Neuronal stem cell (in vitro differentiated cells): ENCODE data around the gene TNFAIP3.
A peak's percentile ranks its signal among the peaks of the same experiment; 100 is the strongest.

Experiments used
- DNase-seq: peaks from one replicate; pipeline ENCODE4 v3.0.0-alpha.2; 2013; ENCODE audit warnings: low spot score
- H2AFZ ChIP-seq: one replicate; pipeline ENCODE4 v1.6.1; 2013; ENCODE audit warnings: mild to moderate bottlenecking, low read length, inconsistent platforms
- H2AK5ac ChIP-seq: 2 replicates; pipeline ENCODE4 v1.6.1; 2013; ENCODE audit warnings: low read depth, mild to moderate bottlenecking, inconsistent platforms, low read length, moderate library complexity, mixed read lengths
- H2BK120ac ChIP-seq: 2 replicates; pipeline ENCODE4 v1.6.1; 2013; ENCODE audit warnings: low read depth, mild to moderate bottlenecking, inconsistent platforms, low read length, moderate library complexity, mixed read lengths
- H2BK12ac ChIP-seq: one replicate; pipeline ENCODE4 v1.6.1; 2013; ENCODE audit warnings: low read length, inconsistent platforms
- H2BK15ac ChIP-seq: 2 replicates; pipeline ENCODE4 v1.6.1; 2013; ENCODE audit warnings: mild to moderate bottlenecking, low read length, inconsistent platforms, mixed read lengths
- H2BK5ac ChIP-seq: one replicate; pipeline ENCODE4 v1.6.1; 2013; ENCODE audit warnings: inconsistent platforms, mild to moderate bottlenecking, low read length, moderate library complexity
- H3K14ac ChIP-seq: one replicate; pipeline ENCODE4 v1.6.1; 2013; ENCODE audit warnings: low read length, inconsistent platforms
- H3K18ac ChIP-seq: 2 replicates; pipeline ENCODE4 v1.6.1; 2013; ENCODE audit warnings: low read length, inconsistent platforms
- H3K23ac ChIP-seq: 2 replicates; pipeline ENCODE4 v1.6.1; 2013; ENCODE audit warnings: low read depth, mild to moderate bottlenecking, mixed read lengths, low read length, inconsistent platforms; ENCODE audit not compliant: poor library complexity
- H3K27ac ChIP-seq: replicated peaks from 3 replicates; pipeline ENCODE4 v1.5.1; 2013; ENCODE audit warnings: low read length, inconsistent platforms
- H3K27me3 ChIP-seq, 3 experiments: 2 replicates each; pipeline ENCODE4 v1.6.1; 2013; ENCODE audit warnings: low read length in 3 of 3, mild to moderate bottlenecking in 2 of 3, inconsistent platforms in 1 of 3, low read depth in 1 of 3, mixed read lengths in 1 of 3, moderate library complexity in 1 of 3; ENCODE audit not compliant: control insufficient read depth in 3 of 3, insufficient read depth in 3 of 3
- H3K36me3 ChIP-seq, 2 donors: replicated peaks in 1 of 2; 2 replicates each; pipeline ENCODE4 v1.6.1; 2013; ENCODE audit warnings: low read length in 2 of 2; ENCODE audit not compliant: control insufficient read depth in 2 of 2, insufficient read depth in 2 of 2
- H3K4ac ChIP-seq: 2 replicates; pipeline ENCODE4 v1.6.1; 2013; ENCODE audit warnings: inconsistent platforms, mild to moderate bottlenecking, low read length, moderate library complexity
- H3K4me1 ChIP-seq, 2 donors: 1 replicate in 1 of 2; 2 replicates in 1 of 2; pipeline ENCODE4 v1.6.1; 2013; ENCODE audit warnings: low read length in 2 of 2, low read depth in 1 of 2; ENCODE audit not compliant: control insufficient read depth in 2 of 2, insufficient read depth in 1 of 2
- H3K4me2 ChIP-seq: one replicate; pipeline ENCODE4 v1.6.1; 2013; ENCODE audit warnings: mild to moderate bottlenecking, low read length, inconsistent platforms; ENCODE audit not compliant: insufficient read depth, poor library complexity, severe bottlenecking
- H3K4me3 ChIP-seq, 2 donors: 2 replicates each; pipeline ENCODE4 v1.5.1; 2013; ENCODE audit warnings: low read length in 2 of 2, mild to moderate bottlenecking in 2 of 2, inconsistent platforms in 1 of 2, moderate library complexity in 1 of 2
- H3K79me1 ChIP-seq: one replicate; pipeline ENCODE4 v1.6.1; 2013; ENCODE audit warnings: low read depth, mild to moderate bottlenecking, inconsistent platforms, low read length, moderate library complexity
- H3K9ac ChIP-seq: one replicate; pipeline ENCODE4 v1.6.1; 2013; ENCODE audit warnings: mild to moderate bottlenecking, low read depth, low read length, inconsistent platforms; ENCODE audit not compliant: poor library complexity
- H3K9me3 ChIP-seq, 2 donors: replicated peaks in 1 of 2; 2 replicates each; pipeline versions ENCODE3 to v1.6.1; 2013; ENCODE audit warnings: low read length in 2 of 2, mild to moderate bottlenecking in 2 of 2, inconsistent platforms in 1 of 2, low read depth in 1 of 2, mixed read lengths in 1 of 2, moderate library complexity in 1 of 2; ENCODE audit not compliant: control insufficient read depth in 2 of 2, insufficient read depth in 1 of 2
- H4K8ac ChIP-seq: one replicate; pipeline ENCODE4 v1.6.1; 2013; ENCODE audit warnings: low read depth, mild to moderate bottlenecking, inconsistent platforms, low read length, moderate library complexity
- H4K91ac ChIP-seq: one replicate; pipeline ENCODE4 v1.6.1; 2013; ENCODE audit warnings: low read length, low read depth, mild to moderate bottlenecking, inconsistent platforms; ENCODE audit not compliant: poor library complexity
- WGBS, 2 donors: extraction: QIAGEN DNeasy Blood & Tissue Kit; methylation state at CpG; one replicate each; pipeline ENCODE4 v1.1.7; 2013; ENCODE audit warnings: missing lambda C conversion rate in 2 of 2, mixed read lengths in 1 of 2; ENCODE audit not compliant: insufficient read length in 2 of 2, insufficient replicate concordance in 1 of 2; ENCODE audit errors: extremely low coverage in 2 of 2; 5-methylcytosine and 5-hydroxymethylcytosine counted together

TNFAIP3 gene

GRCh38 chr6:137880746-137881521 is 13.9 kb downstream of the TNFAIP3 start:
- no peak overlapping the region for H2BK5ac ChIP-seq
- no CpG with 5 or more reads among the region's 21 CpGs for WGBS, 2 donors
- H2AFZ ChIP-seq = no peak overlapping the region
- H3K27me3 ChIP-seq = no peaks in the 10 kb centered on the region
- no peaks in the 10 kb centered on the region for H3K79me1 ChIP-seq
- H3K18ac ChIP-seq = no peak overlapping the region
- H4K8ac ChIP-seq = no peak overlapping the region
- no peak overlapping the region for H3K4me3 ChIP-seq
- no peaks in the 10 kb centered on the region for H3K9me3 ChIP-seq
- H3K23ac ChIP-seq = peak overlapping the region; percentile 25
- DNase-seq = no peak
- no peak overlapping the region for H3K4ac ChIP-seq
- H2BK120ac ChIP-seq = no peak overlapping the region
- H2BK12ac ChIP-seq = no peak overlapping the region
- H3K4me1 ChIP-seq = peaks cover 5 to 7% of the 10 kb centered on the region in 2 donors
- H2AK5ac ChIP-seq = no peak overlapping the region
- peaks cover 14 to 42% of the 10 kb centered on the region in 2 donors for H3K36me3 ChIP-seq
- H3K27ac ChIP-seq = no peak overlapping the region
- no peak overlapping the region for H4K91ac ChIP-seq
- H3K9ac ChIP-seq = no peak overlapping the region
- no peak overlapping the region for H2BK15ac ChIP-seq
- H3K4me2 ChIP-seq = no peak overlapping the region
- H3K14ac ChIP-seq = no peak overlapping the region

GRCh38 chr6:137881522-137881886 is 14.4 kb downstream of the TNFAIP3 start:
- Histone ChIP-seq H3K23ac (no peak overlapping the region), H3K14ac (no peak overlapping the region), H3K79me1 (no peaks in the 10 kb centered on the region), H3K4me2 (no peak overlapping the region), H3K9ac (no peak overlapping the region), H3K18ac (no peak overlapping the region), H3K36me3 (peaks cover 13 to 38% of the 10 kb centered on the region in 2 donors), H3K9me3 (no peaks in the 10 kb centered on the region), H2AFZ (no peak overlapping the region), H4K8ac (no peak overlapping the region), H2BK15ac (no peak overlapping the region), H3K4me3 (no peak overlapping the region), H2AK5ac (no peak overlapping the region), H2BK120ac (no peak overlapping the region), H3K27ac (no peak overlapping the region), H4K91ac (no peak overlapping the region), H3K4me1 (peaks cover 5 to 7% of the 10 kb centered on the region in 2 donors), H3K27me3 (no peaks in the 10 kb centered on the region), H3K4ac (no peak overlapping the region), H2BK5ac (no peak overlapping the region), H2BK12ac (no peak overlapping the region)
- DNase-seq = no peak
- no CpG with 5 or more reads among the region's 9 CpGs for WGBS, 2 donors

GRCh38 chr6:137882225-137882961 is 15.3 kb downstream of the TNFAIP3 start:
- Histone ChIP-seq H3K4me3 (no peak overlapping the region), H3K23ac (no peak overlapping the region), H2BK15ac (no peak overlapping the region), H4K8ac (no peak overlapping the region), H3K36me3 (peaks cover 10 to 30% of the 10 kb centered on the region in 2 donors), H3K4ac (no peak overlapping the region), H2BK120ac (no peak overlapping the region), H3K4me2 (no peak overlapping the region), H3K9ac (peak overlapping the region; percentile 30), H2AK5ac (no peak overlapping the region), H3K27ac (no peak overlapping the region), H3K14ac (no peak overlapping the region), H3K18ac (no peak overlapping the region), H4K91ac (no peak overlapping the region), H3K4me1 (peaks cover 5 to 7% of the 10 kb centered on the region in 2 donors), H2BK5ac (no peak overlapping the region), H3K9me3 (no peaks in the 10 kb centered on the region), H2BK12ac (no peak overlapping the region), H3K27me3 (no peaks in the 10 kb centered on the region), H2AFZ (no peak overlapping the region), H3K79me1 (no peaks in the 10 kb centered on the region)
- no CpG with 5 or more reads among the region's 2 CpGs for WGBS, 2 donors
- no peak for DNase-seq

GRCh38 chr6:137883400-137884148 is 16.5 kb downstream of the TNFAIP3 start:
- H3K4me1 ChIP-seq = peaks cover 5 to 7% of the 10 kb centered on the region in 2 donors
- DNase-seq = no peak

More at GRCh38 chr6:137883400-137884148, 16.5 kb downstream of the TNFAIP3 start:
- no peak overlapping the region for H3K4me2 ChIP-seq
- WGBS, 2 donors = no CpG with 5 or more reads among the region's 7 CpGs
- H3K27ac ChIP-seq = no peak overlapping the region
- no peak overlapping the region for H4K91ac ChIP-seq
- H3K23ac ChIP-seq = no peak overlapping the region
- H4K8ac ChIP-seq = no peak overlapping the region
- no peaks in the 10 kb centered on the region for H3K27me3 ChIP-seq
- no peak overlapping the region for H2BK15ac ChIP-seq
- H2BK12ac ChIP-seq = no peak overlapping the region
- no peak overlapping the region for H3K14ac ChIP-seq
- peaks cover 8 to 20% of the 10 kb centered on the region in 2 donors for H3K36me3 ChIP-seq
- no peaks in the 10 kb centered on the region for H3K9me3 ChIP-seq
- H2BK120ac ChIP-seq = no peak overlapping the region
- peak overlapping the region; percentile 39 for H2AFZ ChIP-seq
- no peak overlapping the region for H2AK5ac ChIP-seq
- H3K4ac ChIP-seq = no peak overlapping the region
- H3K9ac ChIP-seq = no peak overlapping the region
- H3K4me3 ChIP-seq = no peak overlapping the region
- H3K18ac ChIP-seq = no peak overlapping the region
- no peaks in the 10 kb centered on the region for H3K79me1 ChIP-seq
- no peak overlapping the region for H2BK5ac ChIP-seq
